ENCODE results near the gene TM4SF20.
"Not testable (repeated sequence)": the region's sequence is repeated elsewhere in the genome, so short reads cannot be mapped to it uniquely, and the experiment has no call there.

The TM4SF20 gene

DNA sequence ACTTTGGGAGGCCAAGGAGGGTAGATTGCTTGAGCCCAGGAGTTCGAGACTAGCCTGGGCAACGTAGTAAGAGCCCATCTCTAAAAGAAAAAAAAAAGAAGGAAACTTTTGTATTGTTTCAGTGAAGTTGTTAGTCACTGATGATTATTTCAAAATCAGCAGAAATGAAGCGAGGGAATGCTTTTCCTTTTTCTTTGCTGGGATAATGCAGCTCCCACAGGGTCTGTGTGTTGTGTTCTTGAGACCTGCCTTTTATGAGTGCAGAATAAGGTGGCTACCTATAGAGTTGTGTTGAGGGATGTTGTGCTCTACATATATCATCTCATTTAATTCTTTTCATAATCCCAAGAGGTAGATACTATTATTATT lies 11.7 kb downstream of the TM4SF20 start:
- DNase-seq (ENCODE audit: low read depth, low spot score): no peak

DNA sequence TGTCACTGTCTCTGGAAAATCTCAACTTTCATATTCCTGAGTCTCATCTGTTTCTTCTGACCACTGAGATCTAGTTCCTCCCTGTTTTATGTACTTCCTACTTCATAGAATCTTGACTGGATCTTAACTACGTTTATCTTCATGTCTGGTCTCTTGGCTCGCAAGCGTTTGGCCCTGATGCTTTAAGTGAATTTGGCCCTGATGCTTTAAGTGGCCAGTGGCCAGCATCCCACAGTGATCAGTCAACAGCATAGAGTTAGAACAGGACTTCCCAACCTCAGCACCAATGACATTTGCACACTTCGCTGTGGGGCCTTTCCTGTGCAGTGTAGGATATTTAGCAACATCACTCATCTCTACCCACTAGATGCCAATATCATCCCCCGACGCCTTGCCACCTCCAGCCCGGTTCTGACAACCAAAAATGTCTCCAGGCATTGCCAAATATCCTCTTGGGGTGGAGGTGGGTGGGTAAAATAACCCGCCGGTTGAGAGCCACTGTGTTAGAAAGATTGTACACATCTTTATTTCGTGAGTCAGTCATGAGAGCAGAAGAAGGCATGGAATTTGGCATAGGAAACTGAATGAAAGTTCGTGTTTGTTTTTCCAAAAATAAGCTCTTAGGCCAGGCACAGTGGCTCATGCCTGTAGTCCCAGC lies 12.2 kb downstream of the TM4SF20 start:
- no peak for DNase-seq (ENCODE audit: low read depth, low spot score)

DNA sequence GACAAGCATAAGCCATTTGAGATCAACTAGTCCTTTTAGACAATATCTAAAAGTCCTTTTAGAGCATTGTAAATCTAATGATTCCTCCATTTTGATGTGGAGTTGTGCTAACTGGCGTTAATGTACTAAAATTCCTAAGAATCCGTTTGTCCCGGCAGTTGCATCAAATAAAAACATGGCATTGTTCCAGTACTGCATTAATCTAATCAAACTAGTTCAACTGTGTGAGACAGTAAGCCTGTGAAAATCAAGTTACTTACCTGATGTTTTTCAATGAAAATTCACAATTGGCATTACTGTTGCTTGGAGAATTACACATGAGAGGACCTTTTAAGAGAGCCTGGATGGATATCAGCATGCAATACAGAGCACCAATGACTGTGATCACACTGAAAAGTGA lies 13.3 kb downstream of the TM4SF20 start:
- DNase-seq (ENCODE audit: low read depth, low spot score): no peak

DNA sequence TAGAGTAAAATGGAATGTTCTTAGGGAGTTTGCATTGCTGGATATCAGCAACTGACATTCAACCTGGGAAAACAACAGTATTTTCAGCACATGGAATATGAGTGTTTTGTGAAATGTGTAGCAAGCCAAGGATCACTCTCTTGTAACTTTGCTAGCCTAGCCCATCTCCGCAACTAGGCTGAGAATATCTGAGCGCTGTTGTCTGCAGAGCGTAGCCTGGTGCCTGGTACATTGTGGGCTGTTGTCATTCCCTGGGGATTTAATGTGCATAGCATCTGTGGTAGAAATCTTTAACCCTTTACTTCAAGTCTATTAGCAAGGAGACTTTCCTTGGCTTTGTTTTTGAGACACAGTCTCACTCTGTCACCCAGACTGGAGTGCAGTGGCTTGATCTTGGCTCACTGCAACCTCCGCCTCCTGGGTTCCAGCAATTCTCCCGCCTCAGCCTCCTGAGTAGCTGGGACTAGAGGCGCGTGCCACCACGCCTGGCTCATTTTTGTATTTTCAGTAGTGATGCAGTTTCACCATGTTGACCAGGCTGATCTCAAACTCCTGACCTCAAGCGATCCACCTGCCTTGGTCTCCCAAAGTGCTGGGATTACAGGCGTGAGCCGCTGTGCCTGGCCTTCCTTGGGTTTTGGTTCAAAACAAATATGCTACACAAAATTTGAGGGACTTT lies 14.4 kb downstream of the TM4SF20 start:
- DNase-seq (ENCODE audit: low read depth, low spot score): not testable (repeated sequence)

DNA sequence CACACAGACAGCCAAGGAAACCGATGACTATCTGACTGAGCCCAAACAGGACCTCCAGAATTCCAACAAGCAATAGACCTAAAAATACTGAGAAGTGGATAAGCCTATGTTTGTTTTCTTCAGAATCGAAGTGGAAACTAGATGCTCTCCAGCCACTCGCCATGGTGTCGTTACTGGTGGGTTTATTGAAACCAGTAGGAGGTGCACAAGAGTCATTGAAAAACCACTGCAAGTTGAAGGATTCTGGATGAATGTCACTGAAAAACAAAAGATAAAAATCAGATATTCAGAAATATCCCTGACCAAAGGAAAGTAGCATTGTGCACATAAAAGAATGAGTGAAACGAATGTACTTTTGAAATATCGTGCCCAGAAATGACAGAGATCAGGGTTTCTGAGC lies 15.3 kb downstream of the TM4SF20 start:
- DNase-seq (ENCODE audit: low read depth, low spot score): no peak

DNA sequence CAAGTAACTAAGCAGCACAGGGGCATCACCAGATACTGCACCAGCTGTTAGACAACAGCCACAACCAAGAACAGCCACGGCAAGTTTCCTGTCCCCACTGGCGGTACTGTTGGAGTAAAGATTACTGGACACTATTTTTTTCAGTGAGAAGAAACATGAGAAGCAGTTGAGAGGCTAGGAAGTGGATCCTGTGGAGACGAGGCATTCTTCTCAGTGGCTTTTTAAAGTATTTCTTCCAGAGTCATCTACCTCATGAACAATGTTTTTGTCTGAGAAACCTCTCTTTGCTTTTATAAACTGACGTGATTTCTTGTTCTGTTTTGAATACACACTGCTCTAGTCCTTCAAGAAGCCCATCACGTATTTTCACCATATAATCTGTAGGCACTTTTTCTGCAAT lies 18.8 kb downstream of the TM4SF20 start:
- no peak for DNase-seq (ENCODE audit: low read depth, low spot score)

DNA sequence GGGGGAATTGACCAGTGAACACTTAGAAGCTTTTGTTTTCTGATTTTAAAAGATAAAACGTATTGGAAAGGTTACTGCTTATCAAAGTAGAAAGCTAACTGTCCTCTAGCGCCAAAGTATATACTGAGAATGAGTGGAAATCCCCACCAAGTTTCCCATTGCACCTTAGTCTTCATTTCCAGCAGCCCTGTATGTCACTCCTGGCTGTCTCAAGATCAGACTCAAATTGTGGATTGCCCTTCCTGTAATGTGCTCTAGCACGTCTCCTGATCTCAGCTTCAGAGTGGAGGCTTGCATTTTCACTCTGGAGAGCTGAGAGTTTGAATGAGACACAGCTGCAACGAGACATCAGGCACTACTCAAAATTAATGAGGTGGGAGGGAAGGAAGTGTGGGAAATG lies 27.5 kb downstream of the TM4SF20 start:
- no peak for DNase-seq (ENCODE audit: low read depth, low spot score)

DNA sequence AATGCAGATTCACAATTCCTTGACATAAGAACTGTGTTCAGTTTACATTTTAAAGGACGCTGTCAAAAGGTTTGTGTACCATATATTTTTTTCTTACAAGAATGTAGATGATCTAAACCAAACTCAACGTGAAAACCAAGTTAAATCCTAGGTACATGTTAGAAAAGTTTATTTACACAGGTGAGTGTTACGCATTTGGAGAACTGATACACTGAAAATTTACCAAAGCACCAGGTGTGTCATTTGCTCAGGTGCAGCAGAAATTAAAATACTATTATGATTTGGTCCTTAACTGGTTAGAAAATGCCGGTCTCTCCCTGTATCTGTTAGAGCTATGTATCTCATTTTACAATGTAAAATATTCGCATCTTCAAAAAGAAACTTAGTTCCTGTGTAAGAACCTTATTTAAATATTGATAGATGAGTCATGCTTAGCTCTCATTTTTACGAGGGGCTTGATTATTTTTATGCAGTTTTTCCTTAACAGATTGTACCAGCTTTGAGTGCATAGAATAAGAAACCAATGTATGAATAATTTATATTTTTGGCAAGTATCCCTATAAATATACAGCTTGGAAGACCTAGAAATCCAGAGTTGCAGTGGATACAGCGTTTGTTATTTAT lies 29.0 kb downstream of the TM4SF20 start:
- no peak for DNase-seq (ENCODE audit: low read depth, low spot score)

DNA sequence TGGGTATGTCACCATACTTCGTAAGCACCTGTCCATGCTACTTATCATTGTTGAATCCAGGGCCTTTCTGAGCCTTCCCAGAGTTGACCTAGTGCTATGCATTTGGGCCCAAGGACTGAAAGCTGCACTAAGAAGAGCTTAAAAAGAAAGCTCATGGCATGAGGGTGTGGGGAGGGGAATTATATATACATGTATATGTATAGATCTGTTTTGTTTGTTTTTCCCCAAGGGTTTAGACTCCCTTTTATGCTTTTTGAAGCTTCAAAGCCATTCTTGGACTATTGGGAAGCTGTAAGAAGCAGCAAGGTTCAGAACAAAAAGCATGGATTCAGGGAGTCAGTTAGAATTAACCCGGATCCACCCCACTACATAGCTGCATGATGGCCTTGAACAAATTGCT lies 30.8 kb downstream of the TM4SF20 start:
- no peak for DNase-seq (ENCODE audit: low read depth, low spot score)

DNA sequence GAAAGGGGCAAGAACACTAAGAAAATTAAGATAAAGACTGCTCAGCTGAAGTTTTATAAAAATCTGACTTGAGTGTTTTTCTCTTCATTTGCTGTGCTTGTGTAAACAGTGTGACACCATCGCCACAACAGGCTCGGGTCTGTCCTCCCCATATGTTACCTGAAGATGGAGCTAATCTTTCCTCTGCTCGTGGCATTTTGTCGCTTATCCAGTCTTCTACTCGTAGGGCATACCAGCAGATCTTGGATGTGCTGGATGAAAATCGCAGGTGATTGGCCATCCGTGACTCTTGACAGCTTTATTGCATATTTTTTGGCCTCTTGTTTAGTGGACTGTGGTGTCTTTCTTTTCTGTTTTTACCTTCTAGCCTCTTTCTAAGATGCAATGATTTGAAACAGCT lies 32.0 kb downstream of the TM4SF20 start:
- DNase-seq (ENCODE audit: low read depth, low spot score): no peak

DNA sequence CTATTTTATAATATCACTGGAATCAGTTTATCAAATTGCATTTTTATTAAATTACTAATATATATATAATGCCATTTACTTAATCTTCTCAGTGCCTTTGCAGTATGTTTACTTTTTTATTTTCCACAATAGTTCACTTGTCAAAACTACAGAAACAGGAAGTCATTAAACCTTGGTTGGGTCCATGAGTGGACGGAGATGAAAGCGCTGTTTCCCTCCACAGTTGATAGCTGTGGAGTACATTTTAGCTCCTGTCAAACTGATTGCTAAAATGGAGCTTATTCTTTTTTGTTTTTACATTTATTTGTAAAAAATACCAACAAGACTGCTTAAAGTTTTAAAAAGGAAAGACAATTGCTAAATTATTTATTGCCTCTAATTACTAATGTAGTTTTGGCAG lies 34.9 kb downstream of the TM4SF20 start:
- no peak for DNase-seq (ENCODE audit: low read depth, low spot score)

DNA sequence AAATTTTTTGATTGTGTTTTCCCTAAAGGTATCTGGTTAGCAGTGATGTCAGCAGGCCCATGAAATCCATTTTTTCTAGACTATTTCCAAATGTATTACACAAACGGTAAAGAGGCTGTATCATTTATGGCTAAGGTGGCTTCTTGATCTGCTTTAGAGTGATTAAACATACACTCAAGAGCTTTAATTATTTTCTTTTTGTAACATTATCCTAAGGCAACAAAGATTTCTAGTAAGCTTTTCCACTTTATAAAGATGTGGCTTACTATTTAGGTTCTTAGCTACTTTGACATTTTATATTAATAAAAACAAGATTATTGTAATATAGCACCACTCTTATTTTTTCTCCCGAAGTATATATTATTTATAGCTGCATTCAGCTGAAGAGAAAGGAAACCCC lies 37.6 kb downstream of the TM4SF20 start:
- DNase-seq (ENCODE audit: low read depth, low spot score): no peak

DNA sequence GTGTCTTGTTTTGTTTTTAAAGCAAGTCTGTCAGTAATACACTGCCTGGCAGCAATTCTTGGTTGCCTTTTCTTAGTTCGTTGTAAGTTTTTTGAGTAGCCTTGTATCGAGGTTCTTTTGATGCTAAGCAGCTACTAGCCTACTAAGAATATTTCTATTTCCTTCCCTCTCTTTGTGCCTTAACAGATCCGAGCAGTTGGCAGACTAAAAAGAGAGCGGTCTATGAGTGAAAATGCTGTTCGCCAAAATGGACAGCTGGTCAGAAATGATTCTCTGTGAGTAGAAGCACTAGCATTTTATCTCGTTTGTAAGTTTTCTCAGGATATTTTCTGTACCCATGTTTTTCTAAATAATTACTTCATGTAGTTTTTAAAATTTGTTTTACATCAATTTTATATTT lies 39.0 kb downstream of the TM4SF20 start:
- DNase-seq (ENCODE audit: low read depth, low spot score): no peak

DNA sequence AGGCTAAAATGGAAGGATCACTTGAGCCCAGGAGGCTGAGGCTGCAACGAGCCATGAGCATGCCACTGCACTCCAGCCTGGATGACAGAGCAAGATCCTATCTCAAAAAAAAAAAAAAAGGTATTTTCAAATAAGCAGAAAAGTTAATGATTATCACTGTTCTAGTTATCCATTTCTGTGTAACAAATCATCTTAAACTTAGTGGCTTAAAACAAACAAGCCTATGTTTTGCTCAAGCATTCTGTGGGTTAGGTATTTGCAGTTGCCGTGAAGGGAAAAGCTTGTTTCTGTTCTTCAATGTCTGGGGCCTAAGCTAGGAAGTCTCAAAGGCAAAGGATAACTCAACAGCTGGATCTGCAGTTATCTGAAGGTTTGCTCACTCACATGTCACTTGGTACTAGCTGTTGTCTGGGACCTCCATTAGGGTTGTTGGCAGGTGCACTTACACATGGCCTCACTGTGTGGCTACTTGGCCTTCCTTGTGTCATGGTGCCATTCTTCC lies 40.0 kb downstream of the TM4SF20 start:
- DNase-seq (ENCODE audit: low read depth, low spot score): no peak

DNA sequence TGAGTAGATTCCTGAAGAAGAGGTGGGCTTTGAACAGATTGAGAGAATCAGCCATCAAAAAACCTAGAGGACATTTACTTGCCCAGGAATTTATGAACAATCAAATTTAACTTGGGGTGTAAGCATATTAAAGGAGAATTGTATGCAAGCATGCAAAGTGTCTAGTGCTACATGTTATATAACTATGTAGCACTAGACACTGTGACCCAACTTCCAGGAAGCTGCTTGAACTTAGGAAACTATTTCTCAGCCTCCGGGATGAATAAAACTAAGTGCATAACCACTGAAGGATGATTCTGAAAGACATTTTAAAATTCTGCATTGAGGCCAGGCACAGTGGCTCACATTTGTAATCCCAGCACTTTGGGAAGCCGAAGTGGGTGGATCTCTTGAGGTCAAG lies 41.7 kb downstream of the TM4SF20 start:
- no peak for DNase-seq (ENCODE audit: low read depth, low spot score)

DNA sequence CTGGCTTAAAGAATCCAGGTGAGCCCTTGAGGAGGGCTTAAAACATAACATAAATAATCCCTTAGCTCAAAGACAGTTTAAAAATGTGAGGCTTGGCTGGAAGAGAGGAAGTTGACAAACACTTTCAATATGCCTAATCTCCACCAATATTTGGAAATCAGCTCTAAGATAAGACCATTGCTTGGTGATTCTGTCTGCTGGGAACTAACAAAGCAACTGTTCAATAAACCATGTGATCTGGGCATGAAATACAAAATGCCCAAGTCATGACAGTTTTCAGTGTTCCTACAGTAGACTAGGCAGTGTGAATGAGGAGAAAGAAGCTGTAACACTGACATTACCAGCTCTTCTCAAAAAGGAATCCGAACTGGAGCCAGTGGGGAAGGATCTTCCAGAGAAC lies 43.4 kb downstream of the TM4SF20 start:
- no peak for DNase-seq (ENCODE audit: low read depth, low spot score)

DNA sequence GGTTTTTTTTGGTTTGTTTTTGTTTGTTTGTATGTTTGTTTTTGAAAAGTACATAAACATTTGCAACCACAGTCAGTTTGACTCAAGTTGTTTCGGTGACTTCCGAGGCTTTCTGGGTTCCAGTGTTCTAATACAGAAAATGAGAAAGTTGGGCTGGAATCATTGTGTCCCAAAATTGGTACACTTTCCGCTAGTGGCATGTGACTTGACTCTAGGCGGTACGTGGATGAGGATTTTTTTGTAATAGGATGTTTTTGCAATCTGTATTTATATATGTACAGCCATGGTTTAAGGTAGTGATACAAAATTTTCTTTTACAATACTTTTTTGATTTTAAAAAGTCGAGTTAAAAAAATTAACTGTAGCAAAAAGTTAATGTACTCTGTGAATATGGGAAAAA lies 52.3 kb downstream of the TM4SF20 start:
- no peak for DNase-seq (ENCODE audit: low read depth, low spot score)

DNA sequence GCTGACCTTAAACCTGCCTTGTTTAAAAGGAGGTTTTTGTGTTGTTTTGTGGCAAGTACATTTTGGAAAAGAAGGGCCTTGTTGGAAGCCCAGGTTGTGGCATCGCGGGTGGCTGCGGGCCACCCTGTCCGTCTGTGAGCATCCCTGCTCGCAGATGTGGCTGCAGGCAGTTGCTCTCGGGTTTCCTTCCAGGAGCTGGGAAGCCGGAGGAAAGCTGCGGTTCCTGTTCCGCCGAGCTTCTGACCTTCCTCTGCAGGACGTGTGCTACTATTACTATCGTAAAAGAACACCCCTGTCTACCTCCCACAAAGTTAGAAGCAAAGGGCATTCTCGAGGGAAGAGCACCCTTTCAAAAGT lies 53.3 kb downstream of the TM4SF20 start:
- no peak for DNase-seq (ENCODE audit: low read depth, low spot score)

DNA sequence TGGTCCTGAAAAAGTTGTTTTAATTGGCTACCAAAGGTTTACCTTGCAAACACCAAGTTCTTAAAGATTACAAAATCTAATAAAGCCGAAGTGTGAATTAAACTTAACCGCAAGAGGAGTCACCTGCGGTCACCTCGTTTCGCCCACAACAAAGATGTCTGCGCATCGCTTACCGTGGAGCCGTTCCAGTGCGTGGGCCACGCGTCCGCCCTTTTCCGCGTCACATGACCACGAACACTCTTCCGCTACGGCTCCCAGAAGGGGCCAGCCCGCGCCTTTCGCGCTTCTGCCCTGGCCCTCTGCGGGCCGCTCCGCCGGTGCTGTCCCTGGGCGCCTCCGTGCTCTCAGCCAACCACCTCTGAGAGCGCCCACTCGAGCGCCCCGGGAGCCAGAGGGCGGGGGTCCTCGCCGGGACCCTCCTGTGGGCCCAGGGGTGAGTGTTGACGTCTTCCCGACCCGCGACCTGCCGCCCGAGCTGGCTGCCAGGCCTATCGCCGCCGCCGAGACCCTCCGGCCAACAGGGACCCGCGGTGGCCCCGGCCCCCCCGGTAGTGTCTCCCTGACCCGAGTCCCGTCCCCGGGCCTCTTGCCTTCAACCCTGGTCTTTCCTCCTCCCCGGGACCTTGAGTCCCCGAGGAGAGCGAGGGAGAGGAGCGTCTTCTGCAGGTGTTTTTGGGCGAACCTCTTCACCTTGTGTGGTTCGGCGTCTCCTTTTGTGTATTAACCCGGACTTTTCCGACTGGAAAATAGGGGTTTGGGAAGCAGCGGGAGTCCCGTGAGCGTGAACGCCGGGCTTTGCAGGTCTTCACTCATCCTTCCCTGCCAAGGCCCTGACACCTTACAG lies 53.9 kb downstream of the TM4SF20 start, which contains the start of gene MFF:
Gene MFF, plus strand, starts transcription at position 257 of the 844 bp plus-strand sequence. CDS start 5,415 bp downstream, outside the sequence.
- peak; percentile 78 for DNase-seq (ENCODE audit: low read depth, low spot score)

DNA sequence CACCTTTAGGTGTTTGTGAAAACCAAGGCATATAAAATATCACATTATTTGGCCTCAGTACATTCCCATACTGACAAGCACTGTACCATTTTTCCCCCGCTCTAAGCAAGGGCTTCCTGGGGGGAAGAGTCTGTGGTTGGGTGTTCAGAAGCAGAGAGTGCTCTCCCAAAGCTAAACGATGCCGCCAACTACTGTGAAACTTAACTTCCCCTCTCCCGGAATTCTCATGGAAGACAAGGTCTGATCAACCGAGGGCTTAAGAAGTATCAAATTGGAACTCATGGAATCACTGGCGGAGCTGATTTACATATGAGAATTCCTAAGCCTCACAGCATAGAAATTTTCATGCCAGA lies 54.5 kb downstream of the TM4SF20 start:
- DNase-seq (ENCODE audit: low read depth, low spot score): no peak

DNA sequence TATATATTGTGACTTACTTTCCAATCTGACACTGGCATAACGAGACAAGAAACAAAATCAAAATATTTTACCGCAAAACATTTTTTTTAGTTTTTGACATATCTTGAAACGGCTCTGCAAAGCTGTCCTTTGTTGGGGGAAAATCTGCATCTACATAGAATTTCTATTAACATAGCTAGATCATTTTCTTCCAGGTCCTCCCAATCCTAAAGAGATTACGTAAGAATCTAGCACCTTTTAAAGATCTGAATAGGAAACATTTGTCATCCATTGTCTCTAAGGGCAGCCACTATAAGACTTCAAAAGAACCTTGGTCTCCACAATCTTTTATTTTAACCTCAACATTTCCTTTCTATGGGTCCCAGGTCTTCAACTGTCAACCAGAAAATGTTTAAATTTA lies 55.3 kb downstream of the TM4SF20 start:
- DNase-seq (ENCODE audit: low read depth, low spot score): no peak

DNA sequence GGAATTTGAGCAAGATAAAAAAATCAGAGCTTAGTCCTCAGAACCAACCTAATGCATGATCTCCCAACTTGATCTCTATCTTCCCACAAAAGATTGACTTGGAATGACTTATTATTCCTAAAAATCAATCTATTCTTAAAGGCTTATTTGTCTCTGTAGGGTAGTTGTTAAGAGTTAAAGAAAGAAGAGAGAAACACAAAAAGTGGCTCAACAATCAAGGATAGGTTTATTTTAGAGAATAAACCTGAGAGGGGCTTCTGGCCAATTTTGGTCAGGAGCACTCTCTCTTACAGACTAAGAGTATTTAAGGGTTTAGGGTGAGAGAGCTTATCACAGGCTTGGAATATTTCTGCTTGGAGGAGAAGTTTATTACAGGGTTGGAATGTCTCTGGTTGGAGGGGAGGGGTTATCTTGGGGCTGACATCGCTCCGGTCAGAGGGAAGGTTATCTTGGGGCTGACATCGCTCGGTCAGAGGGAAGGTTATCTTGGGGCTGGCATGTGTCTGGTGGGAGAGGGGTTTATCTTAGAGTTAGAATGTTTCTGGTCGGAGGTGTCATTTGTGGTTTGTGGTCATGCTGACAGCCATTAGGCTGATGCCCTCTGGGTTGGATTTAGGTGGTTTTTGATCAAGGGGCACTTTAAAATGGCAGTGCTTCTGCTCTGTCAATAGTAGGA lies 56.4 kb downstream of the TM4SF20 start:
- no peak for DNase-seq (ENCODE audit: low read depth, low spot score)

Measured in iPS DF 19.7 (cell line).